NCI-H187 (cell line): Measurements from ENCODE around the gene FAM90A26.
A peak's percentile ranks its signal among the peaks of the same experiment; 100 is the strongest.
"Not testable (repeated sequence)": the region's sequence is repeated elsewhere in the genome, so short reads cannot be mapped to it uniquely, and the experiment has no call there.

ENCODE experiments used
- DNase-seq, 2 experiments: peaks; one replicate each; lab custom pipeline; 2025; lab: John Stamatoyannopoulos, UW

FAM90A26 gene

GRCh38 chr4:9169791-9170459 lies at the start of gene FAM90A26:
Gene FAM90A26 (plus strand): TSS chr4:9170409. CDS start chr4:9173173, 2,764 bp downstream.
- DNase-seq: not testable (repeated sequence)

DNA sequence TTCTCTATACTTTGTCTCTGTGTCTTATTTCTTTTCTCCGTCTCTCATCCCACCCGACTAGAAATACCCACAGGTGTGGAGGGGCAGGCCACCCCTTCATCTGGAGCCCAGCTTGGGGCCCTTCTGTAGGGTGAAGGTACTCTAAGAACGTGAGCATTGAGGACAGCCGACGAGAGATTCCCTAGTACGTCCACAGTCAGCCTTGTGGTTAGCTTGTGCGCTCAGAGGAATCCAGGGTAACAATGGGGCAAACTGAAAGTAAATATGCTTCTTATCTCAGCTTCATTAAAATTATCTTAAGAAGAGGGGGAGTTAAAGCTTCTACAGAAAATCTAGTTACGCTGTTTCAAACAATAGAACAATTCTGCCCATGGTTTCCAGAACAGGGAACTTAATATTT lies 47.5 kb upstream of the FAM90A26 start:
- not testable (repeated sequence) for DNase-seq

DNA sequence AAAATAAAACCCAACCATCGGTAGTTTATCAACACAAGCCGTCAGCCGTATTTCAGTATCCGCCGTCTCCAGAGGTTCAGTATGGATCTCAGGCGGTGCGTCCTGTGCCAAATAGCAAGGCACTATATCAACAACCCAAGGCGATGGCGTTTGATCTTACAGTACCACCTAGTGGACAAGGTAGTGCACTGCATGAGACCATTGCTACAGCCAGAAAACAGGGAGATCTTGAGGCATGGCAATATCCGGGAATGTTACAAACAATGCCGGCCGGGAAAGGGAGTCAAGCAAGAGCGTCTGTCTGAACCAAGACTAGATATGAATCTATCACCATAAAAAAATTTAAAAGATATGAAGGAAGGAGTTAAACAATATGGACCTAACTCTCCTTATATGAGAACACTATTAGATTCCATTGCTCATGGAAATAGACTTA lies 46.6 kb upstream of the FAM90A26 start:
- DNase-seq: not testable (repeated sequence)

DNA sequence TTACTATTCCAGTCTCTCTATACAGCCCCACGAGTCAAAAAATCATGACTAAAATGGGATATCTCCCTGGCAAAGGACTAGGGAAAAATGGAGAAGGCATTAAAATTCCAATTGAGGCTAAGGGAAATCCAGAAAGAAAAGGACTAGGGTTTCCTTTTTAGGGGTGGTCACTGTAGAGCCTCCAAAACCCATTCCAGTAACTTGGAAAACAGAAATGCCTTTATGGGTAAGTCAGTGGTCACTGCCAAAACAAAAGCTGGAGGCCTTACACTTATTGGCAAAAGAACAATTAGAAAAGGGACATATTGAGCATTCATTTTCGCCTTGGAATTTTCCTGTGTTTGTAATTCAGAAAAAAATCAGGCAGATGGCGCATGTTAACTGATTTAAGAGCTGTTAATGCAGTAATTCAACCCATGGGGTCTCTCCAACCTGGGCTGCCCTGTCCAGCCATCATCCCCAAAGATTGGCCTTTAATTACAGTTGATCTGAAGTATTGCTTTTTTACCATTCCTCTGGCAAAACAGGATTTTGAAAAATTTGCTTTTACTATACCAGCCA lies 44.5 kb upstream of the FAM90A26 start:
- not testable (repeated sequence) for DNase-seq

DNA sequence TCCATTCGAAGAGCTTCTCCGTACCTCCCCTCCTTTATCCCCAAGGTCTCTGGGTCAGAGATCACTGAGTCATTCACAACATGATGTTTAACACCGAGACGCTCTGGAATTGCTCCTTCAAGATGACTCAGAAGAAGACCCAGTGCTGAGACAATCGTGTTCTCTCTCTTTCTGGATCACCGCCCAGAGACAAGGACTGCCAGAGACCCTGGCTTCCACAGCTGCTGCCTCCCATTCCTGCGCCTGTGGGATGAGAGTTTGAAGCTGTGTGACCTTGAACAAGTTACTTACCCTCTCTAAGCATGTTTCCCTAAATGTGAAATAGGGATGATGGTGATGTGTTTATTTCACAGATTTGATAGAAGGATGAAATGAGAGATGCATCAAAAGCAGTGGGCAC lies 38.8 kb upstream of the FAM90A26 start:
- not testable (repeated sequence) for DNase-seq

DNA sequence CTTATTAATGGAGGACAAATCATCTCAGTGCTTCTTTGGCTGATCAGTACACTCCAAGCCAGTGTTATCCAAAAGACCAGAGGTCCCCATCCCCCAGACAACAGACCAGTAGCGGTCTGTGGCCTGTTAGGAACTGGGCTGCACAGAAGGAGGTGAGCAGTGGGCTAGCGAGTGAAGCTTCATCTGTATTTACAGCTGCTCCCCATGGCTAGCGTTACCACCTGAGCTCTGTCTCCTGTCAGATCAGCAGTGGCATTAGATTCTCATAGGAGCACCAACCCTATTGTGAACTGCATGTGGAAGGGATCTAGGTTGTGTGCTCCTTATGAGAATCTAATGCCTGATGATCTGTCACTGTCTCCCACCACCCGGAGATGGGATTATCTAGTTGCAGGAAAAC lies 37.4 kb upstream of the FAM90A26 start:
- DNase-seq: not testable (repeated sequence)

DNA sequence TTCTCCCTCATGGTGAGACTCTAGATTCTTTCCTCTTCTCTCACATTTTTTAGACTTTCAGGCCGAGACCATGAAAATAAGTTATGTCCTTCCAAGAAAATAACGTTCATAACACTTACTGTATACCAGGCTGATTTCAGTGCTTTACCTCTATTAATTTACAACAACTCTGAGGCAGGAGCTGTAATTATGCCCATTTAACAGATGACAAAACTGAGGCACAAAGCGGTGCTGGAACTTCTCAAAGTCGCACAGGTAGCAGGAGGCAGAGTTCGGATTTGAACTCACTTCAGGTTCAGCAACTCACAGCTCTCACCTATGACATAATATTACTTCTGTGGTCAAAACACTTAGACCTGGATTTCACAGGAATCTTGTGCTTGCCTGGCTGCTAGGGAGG lies 36.2 kb upstream of the FAM90A26 start:
- not testable (repeated sequence) for DNase-seq

- DNase-seq: peak; percentile 4 to 15
These were observed 35.7 kb upstream of the FAM90A26 start for GRCh38 chr4:9134556-9134955.

GRCh38 chr4:9141050-9141449 lies 29.2 kb upstream of the FAM90A26 start:
- DNase-seq: not testable (repeated sequence)

DNA sequence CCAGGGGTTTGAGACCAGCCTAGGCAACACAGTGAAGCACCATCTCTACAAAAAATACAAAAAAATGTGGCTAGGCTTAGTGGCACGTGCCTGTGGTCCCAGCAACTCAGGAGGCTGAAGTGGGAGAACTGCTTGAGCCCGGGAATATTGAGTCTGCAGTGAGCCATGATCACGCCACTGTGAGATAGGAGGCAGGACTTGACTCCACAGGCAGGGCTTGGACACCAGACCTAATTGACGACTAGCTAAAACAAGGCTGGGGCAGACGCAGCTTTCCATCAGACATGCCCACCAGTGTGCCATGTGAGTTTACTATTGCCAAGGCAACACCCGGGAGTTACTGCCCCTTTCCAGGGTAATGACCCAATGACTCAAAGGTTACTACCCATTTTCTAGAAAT lies 27.4 kb upstream of the FAM90A26 start:
- not testable (repeated sequence) for DNase-seq

- no peak for DNase-seq
These were observed 26.7 kb upstream of the FAM90A26 start for GRCh38 chr4:9143421-9144080.

DNA sequence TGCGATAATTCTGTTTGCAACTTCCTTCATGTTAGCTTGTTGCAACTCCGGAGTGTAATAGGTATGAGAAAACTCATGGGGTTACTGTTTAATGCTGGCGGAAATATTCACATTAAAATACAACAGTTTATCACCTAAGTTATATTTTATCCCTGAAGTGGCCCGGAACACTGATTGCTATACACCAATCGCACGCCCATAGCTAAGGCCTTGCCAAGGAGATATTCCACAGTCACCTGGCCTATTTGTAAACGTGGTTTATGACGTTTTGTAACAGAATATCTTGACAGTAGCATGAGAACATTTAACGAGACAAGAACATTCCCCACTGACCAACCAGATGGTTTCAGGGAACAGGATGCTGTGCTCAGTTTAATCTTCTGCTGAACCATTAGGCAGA lies 23.2 kb upstream of the FAM90A26 start:
- no peak for DNase-seq

- not testable (repeated sequence) for DNase-seq
These were observed 22.8 kb upstream of the FAM90A26 start for GRCh38 chr4:9147368-9147767.

- not testable (repeated sequence) for DNase-seq
These were observed 21.4 kb upstream of the FAM90A26 start for GRCh38 chr4:9148611-9149409.

- DNase-seq: not testable (repeated sequence)
These were observed 18.4 kb upstream of the FAM90A26 start for GRCh38 chr4:9151809-9152179.

DNA sequence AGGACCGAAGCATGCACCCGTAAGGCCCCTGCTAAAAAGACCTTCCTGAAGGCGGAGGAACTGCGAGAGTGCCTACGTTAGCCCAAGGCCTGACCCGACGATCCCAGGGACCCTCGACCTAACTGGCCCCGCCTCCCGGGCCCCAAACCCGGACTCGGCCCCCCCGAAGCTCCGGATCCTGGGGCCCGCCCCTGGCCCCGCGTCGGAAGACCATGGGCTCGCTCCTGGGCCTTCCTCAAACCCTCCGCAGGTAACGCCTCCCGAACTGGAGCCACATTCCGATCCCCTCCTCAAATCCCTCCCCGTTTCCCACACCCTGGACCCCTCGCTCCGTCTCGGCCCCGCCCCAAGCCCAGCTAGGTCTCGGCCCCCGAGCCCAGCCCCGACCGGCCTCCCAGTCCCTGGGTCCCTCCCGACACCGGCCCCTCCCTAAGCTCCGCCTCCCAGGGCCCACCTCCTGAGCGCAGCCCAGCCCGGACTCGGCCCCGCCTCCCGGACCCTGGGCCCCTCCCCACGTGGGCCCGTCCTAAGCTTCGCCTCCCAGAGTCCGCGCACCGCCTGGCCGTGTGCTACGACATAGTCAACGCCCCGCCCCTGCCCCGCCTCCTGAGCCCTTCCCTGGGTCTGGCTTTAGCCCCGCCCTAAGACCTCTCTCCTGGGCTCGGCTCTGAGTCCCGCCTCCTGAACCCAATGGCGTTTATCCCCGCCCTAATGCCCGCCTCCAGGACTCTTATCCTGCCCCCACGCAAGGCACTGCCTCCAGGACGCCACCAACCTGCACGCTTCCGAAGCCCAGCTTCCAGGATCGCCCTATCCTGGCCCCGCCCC lies 17.8 kb upstream of the FAM90A26 start:
- not testable (repeated sequence) for DNase-seq

- peak in 1 of 2 experiments; percentile 38 for DNase-seq
These were observed 17.1 kb upstream of the FAM90A26 start for GRCh38 chr4:9153008-9153570.

GRCh38 chr4:9153571-9154157 lies 16.5 kb upstream of the FAM90A26 start:
- not testable (repeated sequence) for DNase-seq

- not testable (repeated sequence) for DNase-seq
These were observed 14.9 kb upstream of the FAM90A26 start for GRCh38 chr4:9155101-9155886.

DNA sequence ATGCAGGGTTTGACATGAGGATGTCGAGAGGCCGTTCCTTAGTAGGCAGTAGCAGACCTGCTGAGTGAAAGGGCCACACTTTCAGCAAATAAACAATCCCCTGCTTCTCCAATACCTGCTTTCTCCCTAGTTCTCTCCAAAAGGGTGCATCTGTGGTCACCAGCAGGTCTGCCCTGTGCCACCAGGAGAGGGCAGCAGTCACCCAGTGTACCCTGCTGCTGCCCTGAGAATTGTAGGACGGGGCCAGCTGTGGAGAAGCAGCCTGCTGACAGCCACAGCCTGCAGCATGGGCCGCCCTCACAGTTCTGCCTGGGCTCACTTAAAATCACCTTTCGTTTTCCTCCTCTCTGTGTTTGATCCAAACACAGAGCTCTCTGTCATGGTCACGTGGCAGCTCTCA lies 11.8 kb upstream of the FAM90A26 start:
- not testable (repeated sequence) for DNase-seq
